ENCODE measurements around the gene NFATC4.

Gene NFATC4

DNA sequence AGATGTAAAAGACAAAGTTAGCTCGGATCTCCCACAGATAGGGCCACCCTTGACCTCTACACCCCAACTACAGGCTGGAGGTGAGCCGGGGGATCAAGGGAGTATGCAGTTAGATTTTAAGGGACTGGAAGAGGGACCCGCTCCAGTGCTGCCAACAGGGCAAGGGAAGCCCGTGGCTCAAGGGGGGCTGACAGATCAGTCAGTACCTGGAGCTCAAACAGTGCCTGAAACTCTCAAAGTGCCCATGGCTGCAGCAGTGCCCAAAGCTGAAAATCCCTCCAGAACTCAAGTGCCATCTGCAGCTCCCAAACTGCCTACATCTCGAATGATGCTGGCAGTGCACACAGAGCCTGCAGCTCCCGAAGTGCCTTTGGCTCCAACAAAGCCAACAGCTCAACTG is 41.2 kb downstream of the NFATC4 start:
- Histone ChIP-seq H3K27me3 (replicated peaks) (no peaks in the 10 kb centered on the region), H3K36me3 (replicated peaks) (peaks cover 4% of the 10 kb centered on the region), H3K4me3 (ENCODE audit: low read depth, low read length) (no peak overlapping the region), H3K27ac (no peak overlapping the region)
- DNase-seq = no peak
- in situ Hi-C loops (cut with HindIII; ENCODE audit: low pct_ligation_motif_present, low sequenced_read_pairs) = no loop called here
- TF ChIP-seq, protein P1, sequence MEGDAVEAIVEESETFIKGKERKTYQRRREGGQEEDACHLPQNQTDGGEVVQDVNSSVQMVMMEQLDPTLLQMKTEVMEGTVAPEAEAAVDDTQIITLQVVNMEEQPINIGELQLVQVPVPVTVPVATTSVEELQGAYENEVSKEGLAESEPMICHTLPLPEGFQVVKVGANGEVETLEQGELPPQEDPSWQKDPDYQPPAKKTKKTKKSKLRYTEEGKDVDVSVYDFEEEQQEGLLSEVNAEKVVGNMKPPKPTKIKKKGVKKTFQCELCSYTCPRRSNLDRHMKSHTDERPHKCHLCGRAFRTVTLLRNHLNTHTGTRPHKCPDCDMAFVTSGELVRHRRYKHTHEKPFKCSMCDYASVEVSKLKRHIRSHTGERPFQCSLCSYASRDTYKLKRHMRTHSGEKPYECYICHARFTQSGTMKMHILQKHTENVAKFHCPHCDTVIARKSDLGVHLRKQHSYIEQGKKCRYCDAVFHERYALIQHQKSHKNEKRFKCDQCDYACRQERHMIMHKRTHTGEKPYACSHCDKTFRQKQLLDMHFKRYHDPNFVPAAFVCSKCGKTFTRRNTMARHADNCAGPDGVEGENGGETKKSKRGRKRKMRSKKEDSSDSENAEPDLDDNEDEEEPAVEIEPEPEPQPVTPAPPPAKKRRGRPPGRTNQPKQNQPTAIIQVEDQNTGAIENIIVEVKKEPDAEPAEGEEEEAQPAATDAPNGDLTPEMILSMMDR (IDR thresholded peaks at IDR 0.05; ENCODE audit: low read depth, low read length, missing control alignments) = no peak

DNA sequence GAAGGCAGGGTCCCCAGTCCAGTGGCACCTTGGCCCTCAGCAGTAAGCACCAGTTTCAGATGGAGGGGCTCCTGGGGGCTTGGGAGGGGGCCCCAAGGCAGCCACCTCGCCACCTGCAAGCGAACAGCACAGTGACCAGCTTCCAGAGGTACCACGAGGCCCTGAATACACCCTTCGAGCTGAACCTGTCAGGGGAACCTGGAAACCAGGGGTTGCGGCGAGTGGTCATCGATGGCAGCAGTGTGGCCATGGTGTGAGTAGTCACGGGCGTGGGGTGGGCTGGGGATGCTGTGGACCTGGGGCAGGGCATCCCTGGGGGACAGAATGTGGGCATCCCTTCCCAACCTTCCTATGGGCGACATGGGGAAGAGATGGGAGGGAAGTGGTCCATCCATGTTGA is 42.0 kb downstream of the NFATC4 start:
- DNase-seq = no peak
- TF ChIP-seq, protein P1 (IDR thresholded peaks at IDR 0.05; ENCODE audit: low read depth, low read length, missing control alignments) = no peak
- Histone ChIP-seq H3K27ac (no peak overlapping the region), H3K36me3 (replicated peaks) (peaks cover 4% of the 10 kb centered on the region), H3K27me3 (replicated peaks) (no peaks in the 10 kb centered on the region), H3K4me3 (ENCODE audit: low read depth, low read length) (no peak overlapping the region)
- in situ Hi-C loops (cut with HindIII; ENCODE audit: low pct_ligation_motif_present, low sequenced_read_pairs) = no loop called here

DNA sequence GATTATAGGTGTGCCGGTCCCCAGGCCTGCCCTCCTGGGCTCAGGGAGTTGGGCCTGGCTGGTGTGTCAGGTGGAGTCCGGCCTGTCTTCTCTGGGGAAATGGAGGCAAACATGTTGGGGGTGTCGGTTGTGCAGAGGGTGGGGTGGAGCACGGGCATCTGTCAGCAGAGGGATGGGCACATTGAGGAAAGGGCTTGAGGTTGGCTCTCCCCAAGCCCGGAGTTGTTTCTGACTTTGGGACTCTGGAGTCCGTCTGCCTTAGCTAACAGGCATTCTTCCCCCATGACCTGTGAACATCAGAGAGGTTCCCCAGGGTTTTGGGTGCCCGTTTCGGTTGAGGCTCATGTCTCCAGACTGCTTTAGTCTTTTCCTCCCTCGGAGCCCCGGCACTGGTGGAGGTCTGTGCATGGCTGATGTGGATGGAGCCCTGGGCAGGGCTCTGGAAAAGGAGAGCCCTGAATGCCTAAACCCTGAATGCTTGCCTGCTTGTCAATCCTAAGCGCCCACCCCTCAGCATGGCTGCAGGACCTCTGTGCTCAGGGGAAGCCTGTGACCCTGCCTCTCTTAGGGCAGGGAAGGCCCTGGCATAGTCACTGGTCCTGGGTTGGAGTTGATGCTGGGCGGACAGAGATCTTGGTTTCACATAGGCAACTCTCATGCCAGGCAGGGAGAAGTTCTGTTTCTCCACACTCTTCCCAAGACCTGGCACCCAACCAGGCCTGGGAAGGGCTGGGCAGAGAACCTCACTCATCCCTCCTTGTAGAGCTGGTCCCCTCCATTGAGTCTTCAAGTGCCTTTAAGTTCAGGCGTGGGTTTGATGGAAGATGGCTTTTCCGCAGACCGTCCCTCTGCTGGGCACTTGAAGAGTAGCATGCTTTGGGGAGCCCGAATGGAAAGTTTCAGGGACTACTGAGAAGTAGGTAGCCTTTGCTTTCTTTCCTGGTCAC is 43.7 kb downstream of the NFATC4 start:
- in situ Hi-C loops (cut with HindIII; ENCODE audit: low pct_ligation_motif_present, low sequenced_read_pairs) = no loop called here
- no peaks in the 10 kb centered on the region for H3K27me3 ChIP-seq (replicated peaks)

DNA sequence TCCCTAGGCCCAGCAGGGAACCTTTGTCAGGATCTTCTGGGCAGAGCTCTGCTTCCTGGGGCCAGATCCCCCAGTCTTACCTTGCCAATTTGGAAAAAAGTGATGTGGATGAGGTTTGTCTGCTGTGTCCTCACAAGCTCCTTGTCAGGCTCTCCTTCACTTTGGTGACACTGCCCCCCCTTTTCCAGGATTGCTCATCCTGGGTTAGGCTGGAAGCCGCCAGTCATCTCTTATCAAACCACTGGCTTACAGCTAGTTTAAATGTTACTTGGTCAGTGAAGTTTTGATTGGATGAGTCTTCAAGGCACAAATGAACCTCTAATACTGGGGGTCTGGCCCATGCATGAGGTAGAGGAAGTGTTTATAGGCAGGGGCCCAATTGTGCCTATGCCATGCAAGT is 46.1 kb downstream of the NFATC4 start:
- peaks cover 4% of the 10 kb centered on the region for H3K36me3 ChIP-seq (replicated peaks)
- H3K27ac ChIP-seq = no peak overlapping the region
- in situ Hi-C loops (cut with HindIII; ENCODE audit: low pct_ligation_motif_present, low sequenced_read_pairs) = no loop called here
- H3K4me3 ChIP-seq (ENCODE audit: low read depth, low read length) = no peak overlapping the region
- DNase-seq = no peak
- TF ChIP-seq, protein P1 (IDR thresholded peaks at IDR 0.05; ENCODE audit: low read depth, low read length, missing control alignments) = no peak
- no peaks in the 10 kb centered on the region for H3K27me3 ChIP-seq (replicated peaks)

More for the DNA sequence above, 43.7 kb downstream of the NFATC4 start:
- DNase-seq = peak; percentile 51
- TF ChIP-seq, protein P1 (IDR thresholded peaks at IDR 0.05; ENCODE audit: low read depth, low read length, missing control alignments) = peak; percentile 86
- Histone ChIP-seq H3K4me3 (ENCODE audit: low read depth, low read length) (no peak overlapping the region), H3K36me3 (replicated peaks) (peaks cover 4% of the 10 kb centered on the region), H3K27ac (no peak overlapping the region)

DNA sequence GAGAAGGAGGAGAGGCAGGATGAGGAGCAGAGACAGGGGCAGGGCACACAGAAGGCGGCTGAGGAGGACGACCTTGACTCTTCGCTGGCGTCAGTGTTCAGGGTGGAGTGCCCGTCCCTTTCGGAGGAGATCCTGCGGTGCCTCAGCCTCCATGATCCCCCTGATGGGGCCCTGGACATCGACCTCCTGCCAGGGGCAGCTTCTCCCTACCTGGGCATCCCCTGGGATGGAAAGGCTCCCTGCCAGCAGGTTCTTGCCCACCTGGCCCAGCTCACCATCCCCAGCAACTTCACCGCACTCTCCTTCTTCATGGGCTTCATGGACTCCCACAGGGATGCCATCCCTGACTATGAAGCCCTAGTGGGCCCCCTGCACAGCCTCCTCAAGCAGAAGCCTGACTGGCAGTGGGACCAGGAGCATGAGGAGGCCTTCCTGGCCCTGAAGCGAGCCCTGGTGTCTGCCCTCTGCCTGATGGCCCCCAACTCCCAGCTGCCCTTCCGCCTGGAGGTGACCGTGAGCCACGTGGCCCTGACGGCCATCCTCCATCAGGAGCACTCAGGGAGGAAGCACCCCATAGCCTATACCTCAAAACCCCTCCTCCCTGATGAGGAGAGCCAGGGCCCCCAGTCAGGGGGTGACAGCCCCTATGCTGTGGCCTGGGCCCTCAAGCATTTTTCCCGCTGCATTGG is 46.9 kb downstream of the NFATC4 start:
- peaks cover 4% of the 10 kb centered on the region for H3K36me3 ChIP-seq (replicated peaks)
- in situ Hi-C loops (cut with HindIII; ENCODE audit: low pct_ligation_motif_present, low sequenced_read_pairs) = no loop called here
- DNase-seq = no peak
- H3K27me3 ChIP-seq (replicated peaks) = no peaks in the 10 kb centered on the region
- no peak overlapping the region for H3K4me3 ChIP-seq (ENCODE audit: low read depth, low read length)
- no peak overlapping the region for H3K27ac ChIP-seq
- TF ChIP-seq, protein P1 (IDR thresholded peaks at IDR 0.05; ENCODE audit: low read depth, low read length, missing control alignments) = no peak
